A549 (cell line): ENCODE results near the gene DBX2. TPM values are rescaled to one million over a fixed set of nuclear protein-coding genes. Genes with fewer than 3 reads are reported as not detected.
"Not testable (repeated sequence)": the region's sequence is repeated elsewhere in the genome, so short reads cannot be mapped to it uniquely, and the experiment has no call there.

Source experiments
- ATAC-seq, 2 experiments: fragments of 200-7000 bp in 1 of 2; fragments of >200 bp in 1 of 2; cut with Nextera tagmentation in 1 of 2; cut with Tn5 transposase in 1 of 2; 3 replicates each; pipeline versions ENCODE4 v1.8.0 to v1.9.1; 2018 to 2020; ENCODE audit warnings: mild to moderate bottlenecking in 1 of 2, moderate library complexity in 1 of 2
- CTCF ChIA-PET: fragments of 300-600 bp; sonication (Branson Sonifier 250); formaldehyde crosslinking; extraction: SDS; loops from one replicate; lab custom pipeline; 2021; ENCODE audit warnings: antibody characterized with exemption, inconsistent platforms; lab: Yijun Ruan, JAX
- POLR2A ChIA-PET: fragments of 350-600 bp; formaldehyde crosslinking; extraction: SDS; loops from one replicate; lab custom pipeline; 2021; ENCODE audit warnings: antibody characterized with exemption, inconsistent platforms; lab: Yijun Ruan, JAX
- DNase-seq, 2 experiments: peaks; one replicate each; pipeline versions ENCODE4 v3.0.0 to v3.0.0-alpha.2; 2011 to 2016; ENCODE audit warnings: low read depth in 1 of 2, low spot score in 1 of 2
- FAIRE-seq: peaks from 2 replicates; lab custom pipeline; 2011; peaks lifted over from hg19 to GRCh38; lab: Jason Lieb, UNC
- H3K27ac ChIP-seq, 2 experiments: fragments of >200 bp; sonication (Bioruptor Twin); formaldehyde crosslinking; 3 replicates each; pipeline ENCODE4 v1.5.1; 2016 to 2017
- H3K4me1 ChIP-seq: fragments of >200 bp; sonication (Bioruptor Twin); formaldehyde crosslinking; 3 replicates; pipeline ENCODE4 v1.6.1; 2016
- H3K4me2 ChIP-seq: fragments of >200 bp; sonication (Bioruptor Twin); formaldehyde crosslinking; 3 replicates; pipeline ENCODE4 v1.6.1; 2016
- H3K4me3 ChIP-seq: fragments of >200 bp; sonication (Bioruptor Twin); formaldehyde crosslinking; 3 replicates; pipeline ENCODE4 v1.5.1; 2016
- H3K9me3 ChIP-seq: fragments of >200 bp; sonication (Bioruptor Twin); formaldehyde crosslinking; 3 replicates; pipeline ENCODE4 v1.6.1; 2016
- CBX2 ChIP-seq: fragments of 200-600 bp; sonication (generic); IDR thresholded peaks from 2 replicates; pipeline ENCODE4 v1.6.1; 2016; ENCODE audit warnings: low read depth, mild to moderate bottlenecking, borderline replicate concordance
- CHD2 ChIP-seq: fragments of 150-350 bp; IDR thresholded peaks from 2 replicates; pipeline ENCODE4 v1.6.1; 2014; ENCODE audit warnings: low read length; ENCODE audit not compliant: partially characterized antibody
- EHF ChIP-seq: fragments of 250-450 bp; sonication (Bioruptor Pico); IDR thresholded peaks from 2 replicates; pipeline ENCODE4 v1.5.0; 2020; ENCODE audit warnings: mild to moderate bottlenecking
- ESRRA ChIP-seq: fragments of 150-350 bp; IDR thresholded peaks from 2 replicates; pipeline ENCODE4 v1.6.1; 2014; ENCODE audit warnings: mild to moderate bottlenecking, low read length, borderline replicate concordance
- FOSL2 ChIP-seq, 2 experiments: fragments of 450-650 bp in 1 of 2; fragments of >200 bp in 1 of 2; sonication (Bioruptor Twin) in 1 of 2; formaldehyde crosslinking; IDR thresholded peaks; 2 replicates each; pipeline versions ENCODE4 v1.5.0 to v1.6.1; 2016 to 2020; ENCODE audit warnings: mild to moderate bottlenecking in 1 of 2, moderate library complexity in 1 of 2
- HEYL ChIP-seq: fragments of 250-450 bp; sonication (Bioruptor Pico); IDR thresholded peaks from 2 replicates; pipeline ENCODE4 v1.8.0; 2021; ENCODE audit warnings: mild to moderate bottlenecking, moderate library complexity
- HOXA7 ChIP-seq: fragments of 250-450 bp; sonication (Bioruptor Pico); IDR thresholded peaks from 2 replicates; pipeline ENCODE4 v1.5.0; 2020; ENCODE audit warnings: mild to moderate bottlenecking, moderate library complexity
- HOXB13 ChIP-seq: fragments of 250-450 bp; sonication (Bioruptor Pico); IDR thresholded peaks from 2 replicates; pipeline ENCODE4 v1.5.0; 2020; ENCODE audit warnings: low read depth, mild to moderate bottlenecking, moderate library complexity
- JUN ChIP-seq, 2 experiments: fragments of >200 bp; sonication (Bioruptor Twin); formaldehyde crosslinking; IDR thresholded peaks; 2 replicates in 1 of 2; 3 replicates in 1 of 2; pipeline ENCODE4 v1.6.1; 2016 to 2017
- KDM5A ChIP-seq: fragments of 200-600 bp; sonication (generic); IDR thresholded peaks from 2 replicates; pipeline ENCODE4 v1.6.1; 2016; ENCODE audit warnings: antibody characterized with exemption, mild to moderate bottlenecking
- POLR2AphosphoS2 ChIP-seq: conservative IDR thresholded peaks from 2 replicates; pipeline ENCODE4 v1.6.1; 2012; ENCODE audit warnings: low read length, improper control_type of control experiment, inconsistent platforms
- RAD21 ChIP-seq, 2 experiments: fragments of >200 bp in 1 of 2; sonication (Bioruptor Twin) in 1 of 2; formaldehyde crosslinking in 1 of 2; IDR thresholded peaks in 1 of 2; conservative IDR thresholded peaks in 1 of 2; 2 replicates in 1 of 2; 3 replicates in 1 of 2; pipeline ENCODE4 v1.6.1; 2012 to 2018; ENCODE audit warnings: inconsistent platforms in 1 of 2
- RARB ChIP-seq: fragments of 250-450 bp; sonication (Bioruptor Pico); IDR thresholded peaks from 2 replicates; pipeline ENCODE4 v1.8.0; 2021; ENCODE audit warnings: mild to moderate bottlenecking, moderate library complexity
- RFX5 ChIP-seq: fragments of 450-650 bp; IDR thresholded peaks from 2 replicates; pipeline ENCODE4 v1.7.1; 2014; ENCODE audit warnings: antibody characterized with exemption, mild to moderate bottlenecking, moderate library complexity
- TFCP2L1 ChIP-seq: fragments of 250-450 bp; sonication (Bioruptor Pico); IDR thresholded peaks from 2 replicates; pipeline ENCODE4 v1.5.0; 2021; ENCODE audit warnings: mild to moderate bottlenecking
- TP53 ChIP-seq: fragments of 250-450 bp; sonication (Bioruptor Pico); IDR thresholded peaks from 2 replicates; pipeline ENCODE4 v1.5.0; 2021; ENCODE audit warnings: mild to moderate bottlenecking, moderate library complexity
- ZC3H11A ChIP-seq: fragments of 450-650 bp; IDR thresholded peaks from 2 replicates; pipeline ENCODE4 v1.6.1; 2014; ENCODE audit warnings: antibody characterized with exemption, mild to moderate bottlenecking
- WGBS: methylation state at CpG from one replicate; pipeline ENCODE4 v1.1.6; 2017; ENCODE audit errors: missing lambda C conversion rate; 5-methylcytosine and 5-hydroxymethylcytosine counted together
- polyA plus RNA-seq, 4 experiments: library from polyadenylated mRNA; depleted of rRNA in 3 of 4; stranded (reverse); fragments of >200 nt; fragmentation: RNase III in 1 of 4; extraction: RNeasy Plus Mini Kit Qiagen cat#74134 plus additional on column Dnase treatment in 1 of 4; gene quantifications; 2 replicates in 3 of 4; 3 replicates in 1 of 4; pipeline ENCODE4 v1.2.3, GENCODE V29; 2011 to 2017
- TF ChIP-seq, protein P1 (sequence below): fragments of 150-350 bp; IDR thresholded peaks from 2 replicates; pipeline ENCODE4 v1.6.1; 2014; ENCODE audit warnings: low read depth, mild to moderate bottlenecking, low read length
- TF ChIP-seq, protein P2 (sequence below): IDR thresholded peaks from 2 replicates; pipeline ENCODE4 v1.6.1; 2012
- TF ChIP-seq, protein P3 (sequence below): IDR thresholded peaks from 2 replicates; pipeline ENCODE4 v1.6.1; 2012
- TF ChIP-seq, protein P4 (sequence below): fragments of 200-600 bp; sonication (generic); IDR thresholded peaks from 2 replicates; pipeline ENCODE4 v1.6.1; 2016; ENCODE audit warnings: antibody characterized with exemption, mild to moderate bottlenecking, moderate library complexity
- TF ChIP-seq, protein P5 (sequence below): fragments of 250-450 bp; sonication (Bioruptor Pico); IDR thresholded peaks from 2 replicates; pipeline ENCODE4 v1.5.0; 2021; ENCODE audit warnings: mild to moderate bottlenecking, moderate library complexity, borderline replicate concordance

DBX2 gene
- polyA plus RNA-seq, 2 of the 4 experiments (the other 2 are of a cell fraction): not detected

DNA sequence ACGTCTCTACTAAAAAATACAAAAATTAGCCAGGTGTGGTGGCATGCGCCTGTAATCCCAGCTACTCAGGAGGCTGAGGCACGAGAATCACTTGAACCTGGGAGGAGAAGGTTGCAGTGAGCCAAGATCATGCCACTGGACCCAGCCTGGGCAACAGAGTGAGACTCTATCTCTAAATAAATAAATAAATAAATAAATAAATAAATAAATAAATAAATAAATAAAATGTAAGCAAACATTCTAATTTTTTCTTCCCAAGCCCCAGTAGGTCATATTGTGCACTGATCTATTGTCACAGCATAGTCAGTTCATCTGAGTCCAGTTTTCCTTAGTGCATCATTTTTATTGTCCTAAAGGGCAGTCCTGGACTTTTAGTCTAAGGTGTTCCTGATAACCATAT is 44.5 kb upstream of the DBX2 start:
- ATAC-seq, H3K27ac ChIP-seq, DNase-seq, H3K4me3 ChIP-seq, POLR2A ChIA-PET, H3K9me3 ChIP-seq, H3K4me1 ChIP-seq, FAIRE-seq, H3K4me2 ChIP-seq: not testable (repeated sequence)
- WGBS: 45% methylated on average over 3 of the region's 3 CpGs
- CTCF ChIA-PET: interaction anchor here (0.5 to 1.0 kb wide), 2 partner anchors 9 to 122 kb away, joined by 3 read pairs; no protein-coding TSS in a partner anchor
- TF ChIP-seq ZC3H11A: peak; percentile 88

DNA sequence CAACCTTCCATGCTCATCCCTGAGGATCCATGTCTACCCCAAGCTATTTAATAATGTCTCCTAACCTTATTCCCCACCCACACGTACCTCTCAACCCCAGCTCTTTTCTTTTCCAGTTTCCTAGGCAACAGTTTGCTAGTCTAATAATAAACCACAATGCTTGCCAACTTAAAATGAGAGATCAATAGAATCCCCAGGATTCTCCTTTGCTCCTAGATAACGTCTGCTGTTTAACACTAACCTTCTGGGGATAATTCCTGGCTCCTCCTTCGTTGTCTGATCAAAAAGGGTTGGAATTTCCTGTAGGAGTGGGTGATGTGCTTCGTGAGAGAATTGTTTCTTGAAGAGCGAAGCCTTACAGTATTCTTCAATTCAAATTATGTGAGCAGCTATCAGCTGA is 42.2 kb upstream of the DBX2 start:
- TF ChIP-seq FOSL2 (IDR thresholded peaks at IDR 0.05): no peak
- TF ChIP-seq FOSL2 (CRISPR knock-in tag; IDR thresholded peaks at IDR 0.05): no peak
- TF ChIP-seq RFX5: no peak
- TF ChIP-seq, protein P1, sequence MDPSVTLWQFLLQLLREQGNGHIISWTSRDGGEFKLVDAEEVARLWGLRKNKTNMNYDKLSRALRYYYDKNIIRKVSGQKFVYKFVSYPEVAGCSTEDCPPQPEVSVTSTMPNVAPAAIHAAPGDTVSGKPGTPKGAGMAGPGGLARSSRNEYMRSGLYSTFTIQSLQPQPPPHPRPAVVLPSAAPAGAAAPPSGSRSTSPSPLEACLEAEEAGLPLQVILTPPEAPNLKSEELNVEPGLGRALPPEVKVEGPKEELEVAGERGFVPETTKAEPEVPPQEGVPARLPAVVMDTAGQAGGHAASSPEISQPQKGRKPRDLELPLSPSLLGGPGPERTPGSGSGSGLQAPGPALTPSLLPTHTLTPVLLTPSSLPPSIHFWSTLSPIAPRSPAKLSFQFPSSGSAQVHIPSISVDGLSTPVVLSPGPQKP: no peak
- TF ChIP-seq HOXB13 (CRISPR knock-in tag): no peak
- TF ChIP-seq POLR2AphosphoS2: no peak
- TF ChIP-seq KDM5A: no peak
- TF ChIP-seq CBX2: no peak
- no peak for TF ChIP-seq RAD21 (conservative IDR thresholded peaks at IDR 0.05 in 1 of 2, IDR thresholded peaks at IDR 0.05 in 1 of 2)
- no peak for TF ChIP-seq EHF (CRISPR knock-in tag)
- no peak overlapping the region for H3K27ac ChIP-seq
- WGBS: 10% methylated on average over 5 of the region's 5 CpGs
- H3K9me3 ChIP-seq: no peaks in the 10 kb centered on the region
- ChIA-PET POLR2A (no interaction called here), CTCF (interaction anchor here (0.9 kb wide), 1 partner anchor 18 kb away, joined by 3 read pairs; no protein-coding TSS in a partner anchor)
- no peak overlapping the region for H3K4me2 ChIP-seq
- ATAC-seq: no peak
- H3K4me1 ChIP-seq: no peaks in the 10 kb centered on the region
- no peak for DNase-seq
- H3K4me3 ChIP-seq: no peak overlapping the region
- FAIRE-seq: no peak

DNA sequence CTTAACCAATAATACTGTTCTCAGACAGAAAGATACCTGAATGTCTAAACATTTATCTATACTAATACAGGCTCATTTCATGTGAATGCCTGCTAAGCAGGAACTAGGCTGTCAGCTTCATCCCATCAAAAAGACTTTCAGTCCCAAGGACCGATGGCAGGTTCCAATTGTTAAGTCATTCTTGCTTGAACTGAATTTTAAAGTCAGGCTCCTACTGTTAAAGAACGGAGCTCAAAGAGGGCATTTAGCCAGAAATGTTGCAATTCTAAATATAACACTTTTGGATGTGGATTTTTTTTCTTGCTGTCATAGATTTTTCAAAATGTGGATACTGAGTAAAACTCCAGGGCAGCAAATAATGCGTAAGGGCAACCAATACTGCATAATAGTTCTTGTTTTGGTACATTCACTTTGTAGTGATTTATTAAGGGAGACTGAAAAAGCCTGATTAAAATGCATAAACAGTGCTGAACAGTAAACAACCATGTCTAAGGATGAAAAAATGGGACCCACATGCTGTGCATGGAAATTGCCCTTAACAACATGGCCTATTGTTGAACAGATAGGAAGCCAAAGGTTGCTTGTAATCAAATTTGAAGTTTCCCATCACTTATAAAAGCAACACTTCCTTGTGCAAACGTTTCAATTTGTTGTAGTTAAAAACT is 38.6 kb upstream of the DBX2 start:
- TF ChIP-seq JUN (IDR thresholded peaks at IDR 0.05) (no peak), CHD2 (no peak), ZC3H11A (no peak), FOSL2 (IDR thresholded peaks at IDR 0.05) (no peak), FOSL2 (CRISPR knock-in tag; IDR thresholded peaks at IDR 0.05) (no peak), TP53 (CRISPR knock-in tag) (no peak), ESRRA (no peak), RARB (CRISPR knock-in tag) (no peak), TFCP2L1 (no peak), HEYL (CRISPR knock-in tag) (no peak), HOXA7 (CRISPR knock-in tag) (no peak)
- TF ChIP-seq, protein P2, sequence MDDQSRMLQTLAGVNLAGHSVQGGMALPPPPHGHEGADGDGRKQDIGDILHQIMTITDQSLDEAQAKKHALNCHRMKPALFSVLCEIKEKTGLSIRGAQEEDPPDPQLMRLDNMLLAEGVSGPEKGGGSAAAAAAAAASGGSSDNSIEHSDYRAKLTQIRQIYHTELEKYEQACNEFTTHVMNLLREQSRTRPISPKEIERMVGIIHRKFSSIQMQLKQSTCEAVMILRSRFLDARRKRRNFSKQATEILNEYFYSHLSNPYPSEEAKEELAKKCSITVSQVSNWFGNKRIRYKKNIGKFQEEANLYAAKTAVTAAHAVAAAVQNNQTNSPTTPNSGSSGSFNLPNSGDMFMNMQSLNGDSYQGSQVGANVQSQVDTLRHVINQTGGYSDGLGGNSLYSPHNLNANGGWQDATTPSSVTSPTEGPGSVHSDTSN: no peak
- TF ChIP-seq, protein P3, sequence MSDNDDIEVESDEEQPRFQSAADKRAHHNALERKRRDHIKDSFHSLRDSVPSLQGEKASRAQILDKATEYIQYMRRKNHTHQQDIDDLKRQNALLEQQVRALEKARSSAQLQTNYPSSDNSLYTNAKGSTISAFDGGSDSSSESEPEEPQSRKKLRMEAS: no peak
- TF ChIP-seq, protein P4, sequence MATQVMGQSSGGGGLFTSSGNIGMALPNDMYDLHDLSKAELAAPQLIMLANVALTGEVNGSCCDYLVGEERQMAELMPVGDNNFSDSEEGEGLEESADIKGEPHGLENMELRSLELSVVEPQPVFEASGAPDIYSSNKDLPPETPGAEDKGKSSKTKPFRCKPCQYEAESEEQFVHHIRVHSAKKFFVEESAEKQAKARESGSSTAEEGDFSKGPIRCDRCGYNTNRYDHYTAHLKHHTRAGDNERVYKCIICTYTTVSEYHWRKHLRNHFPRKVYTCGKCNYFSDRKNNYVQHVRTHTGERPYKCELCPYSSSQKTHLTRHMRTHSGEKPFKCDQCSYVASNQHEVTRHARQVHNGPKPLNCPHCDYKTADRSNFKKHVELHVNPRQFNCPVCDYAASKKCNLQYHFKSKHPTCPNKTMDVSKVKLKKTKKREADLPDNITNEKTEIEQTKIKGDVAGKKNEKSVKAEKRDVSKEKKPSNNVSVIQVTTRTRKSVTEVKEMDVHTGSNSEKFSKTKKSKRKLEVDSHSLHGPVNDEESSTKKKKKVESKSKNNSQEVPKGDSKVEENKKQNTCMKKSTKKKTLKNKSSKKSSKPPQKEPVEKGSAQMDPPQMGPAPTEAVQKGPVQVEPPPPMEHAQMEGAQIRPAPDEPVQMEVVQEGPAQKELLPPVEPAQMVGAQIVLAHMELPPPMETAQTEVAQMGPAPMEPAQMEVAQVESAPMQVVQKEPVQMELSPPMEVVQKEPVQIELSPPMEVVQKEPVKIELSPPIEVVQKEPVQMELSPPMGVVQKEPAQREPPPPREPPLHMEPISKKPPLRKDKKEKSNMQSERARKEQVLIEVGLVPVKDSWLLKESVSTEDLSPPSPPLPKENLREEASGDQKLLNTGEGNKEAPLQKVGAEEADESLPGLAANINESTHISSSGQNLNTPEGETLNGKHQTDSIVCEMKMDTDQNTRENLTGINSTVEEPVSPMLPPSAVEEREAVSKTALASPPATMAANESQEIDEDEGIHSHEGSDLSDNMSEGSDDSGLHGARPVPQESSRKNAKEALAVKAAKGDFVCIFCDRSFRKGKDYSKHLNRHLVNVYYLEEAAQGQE: no peak
- TF ChIP-seq, protein P1: no peak
- TF ChIP-seq, protein P5, sequence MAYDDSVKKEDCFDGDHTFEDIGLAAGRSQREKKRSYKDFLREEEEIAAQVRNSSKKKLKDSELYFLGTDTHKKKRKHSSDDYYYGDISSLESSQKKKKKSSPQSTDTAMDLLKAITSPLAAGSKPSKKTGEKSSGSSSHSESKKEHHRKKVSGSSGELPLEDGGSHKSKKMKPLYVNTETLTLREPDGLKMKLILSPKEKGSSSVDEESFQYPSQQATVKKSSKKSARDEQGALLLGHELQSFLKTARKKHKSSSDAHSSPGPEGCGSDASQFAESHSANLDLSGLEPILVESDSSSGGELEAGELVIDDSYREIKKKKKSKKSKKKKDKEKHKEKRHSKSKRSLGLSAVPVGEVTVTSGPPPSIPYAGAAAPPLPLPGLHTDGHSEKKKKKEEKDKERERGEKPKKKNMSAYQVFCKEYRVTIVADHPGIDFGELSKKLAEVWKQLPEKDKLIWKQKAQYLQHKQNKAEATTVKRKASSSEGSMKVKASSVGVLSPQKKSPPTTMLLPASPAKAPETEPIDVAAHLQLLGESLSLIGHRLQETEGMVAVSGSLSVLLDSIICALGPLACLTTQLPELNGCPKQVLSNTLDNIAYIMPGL: no peak
- CTCF ChIA-PET: interaction anchor here (0.7 kb wide), 1 partner anchor 10 kb away, joined by 4 read pairs; no protein-coding TSS in a partner anchor
- Histone ChIP-seq H3K9me3 (peaks cover 3% of the 10 kb centered on the region; the same call in 1 of the 3 replicates), H3K4me1 (no peaks in the 10 kb centered on the region), H3K27ac (no peak overlapping the region), H3K4me2 (no peak overlapping the region), H3K4me3 (no peak overlapping the region)
- no peak for DNase-seq
- 6% methylated on average over 4 of the region's 4 CpGs for WGBS
- POLR2A ChIA-PET: no interaction called here
- no peak for FAIRE-seq
- no peak for ATAC-seq
